K562 (cell line): ENCODE results near the gene ZNF502. TPM values are rescaled to one million over a fixed set of nuclear protein-coding genes. Genes with fewer than 3 reads are reported as not detected.
A peak's percentile ranks its signal among the peaks of the same experiment; 100 is the strongest.

Experiments
- ATAC-seq: fragments of 200-7000 bp; cut with Tn5 transposase; 3 replicates; pipeline ENCODE4 v1.9.1; 2020; ENCODE audit warnings: moderate library complexity
- BruUV-seq: library from RNA; stranded (reverse); fragments of 400-500 nt; replicated peaks from 2 replicates; lab custom pipeline; 2021; lab: Mats Ljungman, UMichigan
- CTCF ChIA-PET: fragments of 300-600 bp; formaldehyde crosslinking; extraction: SDS; loops from one replicate; lab custom pipeline; 2021; ENCODE audit warnings: low intra/inter-chr PET ratio; lab: Yijun Ruan, JAX
- POLR2A ChIA-PET: fragments of 300-600, 350-650 bp; sonication (Branson Sonifier 250); formaldehyde crosslinking; extraction: SDS; loops from one replicate; lab custom pipeline; 2021; ENCODE audit warnings: antibody characterized with exemption, inconsistent platforms; lab: Yijun Ruan, JAX
- DNase-seq, 4 experiments: peaks; one replicate each; pipeline versions ENCODE4 v3.0.0 to v3.0.0-alpha.2; 2011 to 2018; ENCODE audit warnings: low spot score in 3 of 4, mixed read lengths in 3 of 4; ENCODE audit errors: extremely low read depth in 1 of 4
- FAIRE-seq: peaks from 2 replicates; lab custom pipeline; 2011; peaks lifted over from hg19 to GRCh38; lab: Jason Lieb, UNC
- H2AFZ ChIP-seq: 2 replicates; pipeline ENCODE4 v1.6.0; 2011; ENCODE audit warnings: low read depth, low read length, control low read depth, inconsistent platforms
- H3K27ac ChIP-seq: fragments of 200-600 bp; 3 replicates; pipeline ENCODE4 v1.8.0; 2011; ENCODE audit warnings: low read depth, mild to moderate bottlenecking, control low read depth, inconsistent platforms, low read length, moderate library complexity, mixed read lengths; ENCODE audit errors: extremely low read depth
- H3K27me3 ChIP-seq, 2 experiments: fragments of 300-600 bp in 1 of 2; 2 replicates in 1 of 2; 3 replicates in 1 of 2; pipeline versions ENCODE4 v1.6.0 to v1.8.0; 2011; ENCODE audit warnings: inconsistent platforms in 2 of 2, low read length in 2 of 2, mild to moderate bottlenecking in 1 of 2, mixed read lengths in 1 of 2, moderate library complexity in 1 of 2; ENCODE audit not compliant: control insufficient read depth in 2 of 2, insufficient read depth in 2 of 2
- H3K36me3 ChIP-seq: fragments of 300-600 bp; 3 replicates; pipeline ENCODE4 v1.8.0; 2011; ENCODE audit warnings: mild to moderate bottlenecking, low read length, inconsistent platforms; ENCODE audit not compliant: control insufficient read depth, insufficient read depth
- H3K4me1 ChIP-seq, 2 experiments: fragments of 200-600 bp in 1 of 2; replicated peaks in 1 of 2; 2 replicates in 1 of 2; 3 replicates in 1 of 2; pipeline versions ENCODE4 v1.5.1 to v1.8.0; 2011; ENCODE audit warnings: inconsistent platforms in 2 of 2, low read length in 2 of 2, mild to moderate bottlenecking in 1 of 2, mixed read lengths in 1 of 2, moderate library complexity in 1 of 2; ENCODE audit not compliant: control insufficient read depth in 2 of 2, insufficient read depth in 2 of 2
- H3K4me2 ChIP-seq: 2 replicates; pipeline ENCODE4 v1.6.1; 2011; ENCODE audit warnings: low read length, control low read depth, inconsistent platforms, mixed read lengths; ENCODE audit not compliant: insufficient read depth
- H3K4me3 ChIP-seq: fragments of 200-600 bp; sonication (generic), shearing (Covaris generic); 2 replicates; pipeline ENCODE4 v1.5.1; 2016; ENCODE audit warnings: control low read depth, inconsistent platforms
- H3K79me2 ChIP-seq: fragments of 200-600 bp; 3 replicates; pipeline ENCODE4 v1.8.0; 2011; ENCODE audit warnings: low read length, inconsistent platforms; ENCODE audit not compliant: control insufficient read depth, insufficient read depth
- H3K9ac ChIP-seq, 2 experiments: 2 replicates each; pipeline versions ENCODE4 v1.6.0 to v1.6.1; 2011; ENCODE audit warnings: low read depth in 2 of 2, low read length in 2 of 2, control low read depth in 1 of 2, inconsistent platforms in 1 of 2, mild to moderate bottlenecking in 1 of 2, mixed read lengths in 1 of 2; ENCODE audit not compliant: insufficient read depth in 1 of 2
- H3K9me1 ChIP-seq: one replicate; pipeline ENCODE4 v1.6.0; 2011; ENCODE audit warnings: inconsistent platforms, mild to moderate bottlenecking, low read length, moderate library complexity; ENCODE audit not compliant: control insufficient read depth, insufficient read depth
- H3K9me3 ChIP-seq: replicated peaks from 2 replicates; pipeline ENCODE4 v1.5.1; 2011; ENCODE audit warnings: low read depth, low read length, inconsistent platforms; ENCODE audit not compliant: control insufficient read depth, insufficient read depth
- H4K20me1 ChIP-seq: replicated peaks from 2 replicates; pipeline ENCODE4 v1.6.1; 2011; ENCODE audit warnings: low read length, inconsistent platforms, mixed read lengths; ENCODE audit not compliant: control insufficient read depth, insufficient read depth
- ATF4 ChIP-seq: fragments of 450-650 bp; formaldehyde crosslinking; IDR thresholded peaks from 2 replicates; pipeline ENCODE4 v1.4.0; 2022; ENCODE audit warnings: mild to moderate bottlenecking, moderate library complexity
- SUPT5H ChIP-seq: fragments of 450-650 bp; IDR thresholded peaks from 2 replicates; pipeline ENCODE4 v1.6.1; 2016
- ZNF551 ChIP-seq: fragments of 250-450 bp; sonication (Bioruptor Pico); IDR thresholded peaks from 2 replicates; pipeline ENCODE4 v1.5.0; 2021; ENCODE audit warnings: mild to moderate bottlenecking, moderate library complexity
- WGBS: fragments of 100-300 bp; shearing (Covaris generic); methylation state at CpG from one replicate; pipeline ENCODE4 v1.1.6; 2016; ENCODE audit warnings: low coverage, mixed read lengths; ENCODE audit not compliant: insufficient coverage; ENCODE audit errors: missing lambda C conversion rate; 5-methylcytosine and 5-hydroxymethylcytosine counted together
- in situ Hi-C: fragments of 300-500 bp; cut with MboI; formaldehyde crosslinking; loops from 4 replicates; pipeline ENCODE4 v1.15.0; 2018; ENCODE audit warnings: inconsistent platforms, mixed read lengths
- intact Hi-C: fragments of 100-400 bp; cut with micrococcal nuclease; formaldehyde crosslinking; loops from 2 replicates; pipeline ENCODE4 v1.14.2; 2022
- polyA plus RNA-seq, 8 experiments: library from polyadenylated mRNA; depleted of rRNA in 4 of 8; stranded (reverse) in 5 of 8; unstranded in 3 of 8; fragments of >200 nt; fragmentation: Nextera tagmentation in 2 of 8; fragmentation: Illumina TruSeq in 1 of 8; extraction: Ambion mirVana in 2 of 8; extraction: Trizol in 1 of 8; gene quantifications; 2 replicates each; pipeline versions ENCODE4 v1.2.1 to v1.2.3, GENCODE V29; 2011 to 2014; ENCODE audit warnings: inconsistent platforms in 1 of 8, missing spikeins in 1 of 8
- total RNA-seq, 7 experiments: library from RNA; depleted of rRNA in 6 of 7; stranded (reverse); fragments of >200 nt in 6 of 7; fragmentation: Illumina TruSeq in 2 of 7; extraction: Trizol in 2 of 7; gene quantifications; 2 replicates each; pipeline versions ENCODE4 v1.2.1 to v1.2.3, GENCODE V29; 2011 to 2021; ENCODE audit warnings: low replicate concordance in 1 of 7
- TF ChIP-seq, protein P1 (sequence below): fragments of 250-450 bp; sonication (Bioruptor Pico); IDR thresholded peaks from 2 replicates; pipeline ENCODE4 v1.4.0; 2020; ENCODE audit warnings: mild to moderate bottlenecking, moderate library complexity
- TF ChIP-seq, protein P2 (sequence below): fragments of 250-450 bp; sonication (Bioruptor Pico); IDR thresholded peaks from 2 replicates; pipeline ENCODE4 v1.5.0; 2021; ENCODE audit warnings: mild to moderate bottlenecking, borderline replicate concordance

The ZNF502 gene
- total and polyA plus RNA-seq, 9 of the 15 experiments (the other 6 are each of a cell fraction or from before 2014, with no cell fraction given) = 0.38 to 0.98 (median 0.67) TPM

- no peak overlapping the region for H3K4me2 ChIP-seq
- intact Hi-C loops (no loop called here), in situ Hi-C loops (no loop called here)
- H3K4me3 ChIP-seq = no peak overlapping the region
- no TSS peak for BruUV-seq
- no peaks in the 10 kb centered on the region for H3K9me1 ChIP-seq
- TF ChIP-seq, protein P1, sequence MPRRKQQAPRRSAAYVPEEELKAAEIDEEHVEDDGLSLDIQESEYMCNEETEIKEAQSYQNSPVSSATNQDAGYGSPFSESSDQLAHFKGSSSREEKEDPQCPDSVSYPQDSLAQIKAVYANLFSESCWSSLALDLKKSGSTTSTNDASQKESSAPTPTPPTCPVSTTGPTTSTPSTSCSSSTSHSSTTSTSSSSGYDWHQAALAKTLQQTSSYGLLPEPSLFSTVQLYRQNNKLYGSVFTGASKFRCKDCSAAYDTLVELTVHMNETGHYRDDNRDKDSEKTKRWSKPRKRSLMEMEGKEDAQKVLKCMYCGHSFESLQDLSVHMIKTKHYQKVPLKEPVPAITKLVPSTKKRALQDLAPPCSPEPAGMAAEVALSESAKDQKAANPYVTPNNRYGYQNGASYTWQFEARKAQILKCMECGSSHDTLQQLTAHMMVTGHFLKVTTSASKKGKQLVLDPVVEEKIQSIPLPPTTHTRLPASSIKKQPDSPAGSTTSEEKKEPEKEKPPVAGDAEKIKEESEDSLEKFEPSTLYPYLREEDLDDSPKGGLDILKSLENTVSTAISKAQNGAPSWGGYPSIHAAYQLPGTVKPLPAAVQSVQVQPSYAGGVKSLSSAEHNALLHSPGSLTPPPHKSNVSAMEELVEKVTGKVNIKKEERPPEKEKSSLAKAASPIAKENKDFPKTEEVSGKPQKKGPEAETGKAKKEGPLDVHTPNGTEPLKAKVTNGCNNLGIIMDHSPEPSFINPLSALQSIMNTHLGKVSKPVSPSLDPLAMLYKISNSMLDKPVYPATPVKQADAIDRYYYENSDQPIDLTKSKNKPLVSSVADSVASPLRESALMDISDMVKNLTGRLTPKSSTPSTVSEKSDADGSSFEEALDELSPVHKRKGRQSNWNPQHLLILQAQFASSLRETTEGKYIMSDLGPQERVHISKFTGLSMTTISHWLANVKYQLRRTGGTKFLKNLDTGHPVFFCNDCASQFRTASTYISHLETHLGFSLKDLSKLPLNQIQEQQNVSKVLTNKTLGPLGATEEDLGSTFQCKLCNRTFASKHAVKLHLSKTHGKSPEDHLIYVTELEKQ = no peak
- TF ChIP-seq SUPT5H (0 out of 2 replicates have a peak, but pooled peaks have one; percentile 39), ZNF551 (CRISPR knock-in tag) (no peak), ATF4 (CRISPR knock-in tag) (no peak)
- TF ChIP-seq, protein P2, sequence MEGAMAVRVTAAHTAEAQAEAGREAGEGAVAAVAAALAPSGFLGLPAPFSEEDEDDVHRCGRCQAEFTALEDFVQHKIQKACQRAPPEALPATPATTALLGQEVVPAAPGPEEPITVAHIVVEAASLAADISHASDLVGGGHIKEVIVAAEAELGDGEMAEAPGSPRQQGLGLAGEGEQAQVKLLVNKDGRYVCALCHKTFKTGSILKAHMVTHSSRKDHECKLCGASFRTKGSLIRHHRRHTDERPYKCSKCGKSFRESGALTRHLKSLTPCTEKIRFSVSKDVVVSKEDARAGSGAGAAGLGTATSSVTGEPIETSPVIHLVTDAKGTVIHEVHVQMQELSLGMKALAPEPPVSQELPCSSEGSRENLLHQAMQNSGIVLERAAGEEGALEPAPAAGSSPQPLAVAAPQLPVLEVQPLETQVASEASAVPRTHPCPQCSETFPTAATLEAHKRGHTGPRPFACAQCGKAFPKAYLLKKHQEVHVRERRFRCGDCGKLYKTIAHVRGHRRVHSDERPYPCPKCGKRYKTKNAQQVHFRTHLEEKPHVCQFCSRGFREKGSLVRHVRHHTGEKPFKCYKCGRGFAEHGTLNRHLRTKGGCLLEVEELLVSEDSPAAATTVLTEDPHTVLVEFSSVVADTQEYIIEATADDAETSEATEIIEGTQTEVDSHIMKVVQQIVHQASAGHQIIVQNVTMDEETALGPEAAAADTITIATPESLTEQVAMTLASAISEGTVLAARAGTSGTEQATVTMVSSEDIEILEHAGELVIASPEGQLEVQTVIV (CRISPR knock-in tag) = no peak
- 0% methylated on average over 4 of the region's 6 CpGs for WGBS
- CTCF ChIA-PET = no interaction called here
- POLR2A ChIA-PET = interaction anchor here (1.3 kb wide), 1 partner anchor 8 kb away, joined by 4 read pairs; no protein-coding TSS in a partner anchor
- H2AFZ ChIP-seq = no peak overlapping the region
- peaks cover 9% of the 10 kb centered on the region for H3K9me3 ChIP-seq
- H4K20me1 ChIP-seq = no peaks in the 10 kb centered on the region
- DNase-seq (no peak), FAIRE-seq (no peak), ATAC-seq (no peak; the same call in 2 of the 3 replicates)
- H3K27me3 ChIP-seq = no peaks in the 10 kb centered on the region
- H3K4me1 ChIP-seq = no peaks in the 10 kb centered on the region
- no peak overlapping the region for H3K27ac ChIP-seq
- H3K79me2 ChIP-seq = no peaks in the 10 kb centered on the region
- no peaks in the 10 kb centered on the region for H3K36me3 ChIP-seq
- no peak overlapping the region for H3K9ac ChIP-seq
Observed at GRCh38 chr3:44669760-44670159, 42.7 kb upstream of the ZNF502 start.
